Activated naive CD4-positive, alpha-beta T cell treated with anti-CD3 and anti-CD28 coated beads, Interleukin-2, amount 50 U/mL, for 72 hours (primary cell): ENCODE measurements around the gene RMND1. TPM values are rescaled to one million over a fixed set of nuclear protein-coding genes. Genes with fewer than 3 reads are reported as not detected.

Experiments
- ATAC-seq, 2 donors: fragments of 150-1000 bp; cut with Tn5 transposase; 2 replicates each; pipeline ENCODE4 v1.10.0; 2021; ENCODE audit warnings: mild to moderate bottlenecking in 2 of 2, moderate library complexity in 2 of 2
- DNase-seq, 2 donors: peaks; one replicate each; pipeline ENCODE4 v3.0.0; 2021 to 2022; ENCODE audit warnings: low spot score in 2 of 2
- H3K27ac Mint-ChIP-seq, 2 donors: one replicate each; pipeline ENCODE4 v1.8.0; 2022; ENCODE audit warnings: mild to moderate bottlenecking in 2 of 2, mixed read lengths in 2 of 2
- H3K36me3 Mint-ChIP-seq, 2 donors: one replicate each; pipeline ENCODE4 v1.8.0; 2022; ENCODE audit warnings: mixed read lengths in 2 of 2
- H3K9me3 Mint-ChIP-seq, 2 donors: one replicate each; pipeline ENCODE4 v1.8.0; 2022; ENCODE audit warnings: mixed read lengths in 2 of 2
- total RNA-seq, 2 donors: library from RNA; stranded (reverse); gene quantifications; one replicate each; pipeline ENCODE4 v1.2.3, GENCODE V29; 2022

The RMND1 gene
- 10 to 100 TPM; 17.8 to 23.4 TPM for total RNA-seq

DNA sequence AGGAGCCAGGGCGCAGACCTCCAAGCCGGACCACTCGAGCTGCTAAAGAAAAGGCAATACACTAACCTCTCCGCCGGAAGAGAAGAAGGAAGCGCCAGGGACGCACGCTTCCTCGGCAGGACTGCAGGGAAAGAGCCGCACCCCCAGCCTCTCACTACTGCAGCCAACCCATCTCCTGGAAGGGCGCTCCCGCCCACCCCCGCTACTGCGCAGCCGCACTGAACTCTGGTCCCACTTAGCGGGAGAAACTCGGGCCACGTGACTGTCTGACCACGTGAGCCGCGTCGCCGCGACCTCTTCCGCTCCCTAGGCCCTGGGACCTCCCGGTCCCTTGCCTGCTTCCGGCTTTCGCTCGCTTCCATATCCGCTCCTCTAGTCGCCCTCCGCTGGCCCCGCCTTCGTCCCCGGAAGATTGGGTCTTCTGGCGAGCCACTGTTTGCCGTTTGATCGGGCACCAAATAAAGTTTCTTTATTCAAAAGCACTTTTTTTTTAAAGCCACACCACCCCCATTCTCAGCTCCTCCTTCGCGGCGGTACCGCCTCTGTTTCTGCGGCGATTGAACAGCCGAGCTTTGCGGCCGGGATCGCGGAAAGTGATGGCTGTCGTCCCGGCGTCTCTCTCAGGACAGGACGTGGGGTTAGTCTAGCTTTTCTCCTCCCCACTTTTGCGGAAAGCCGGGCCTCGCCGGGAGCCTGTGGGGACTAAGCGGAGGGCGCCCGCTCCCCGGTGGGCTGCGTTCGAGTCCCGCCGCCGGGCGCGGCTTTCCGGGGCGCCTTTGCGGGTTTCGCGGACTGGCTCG lies at the start of gene RMND1:
TSS of gene RMND1 (minus strand) at position 177 of the 800 bp plus-strand sequence. CDS start 6,315 bp downstream, outside the sequence.
- Mint-ChIP-seq H3K36me3 (peaks cover 14 to 15% of the 10 kb centered on the region in 2 donors), H3K9me3 (no peaks in the 10 kb centered on the region), H3K27ac (peak within 1 kb of the TSS; percentile 92 to 97)

DNA sequence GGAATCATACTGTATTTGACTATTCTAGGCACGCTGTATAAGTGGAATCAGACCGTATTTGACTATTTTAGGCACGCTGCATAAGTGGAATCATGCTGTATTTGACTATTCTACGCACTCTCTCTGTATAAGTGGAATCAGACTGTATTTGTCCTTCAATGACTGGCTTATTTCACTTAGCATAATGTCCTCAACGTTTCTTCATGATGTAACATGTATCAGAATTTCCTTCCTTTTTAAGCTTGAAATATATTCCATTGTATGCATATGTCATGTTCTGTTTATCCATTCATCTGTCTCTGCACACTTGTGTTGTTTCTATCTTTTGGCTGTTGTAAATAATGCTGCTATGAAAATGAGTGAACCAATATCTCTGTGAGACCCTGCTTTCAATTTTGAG lies 47.6 kb upstream of the RMND1 start:
- Mint-ChIP-seq H3K27ac (no peak overlapping the region), H3K9me3 (no peaks in the 10 kb centered on the region), H3K36me3 (peaks cover 0 to 5% of the 10 kb centered on the region in 2 donors)
- no peak for DNase-seq
- no peak for ATAC-seq

More for the DNA sequence above, at the start of gene RMND1:
- ATAC-seq (peak; percentile 98 to 99), DNase-seq (peak; percentile 98 to 99)

DNA sequence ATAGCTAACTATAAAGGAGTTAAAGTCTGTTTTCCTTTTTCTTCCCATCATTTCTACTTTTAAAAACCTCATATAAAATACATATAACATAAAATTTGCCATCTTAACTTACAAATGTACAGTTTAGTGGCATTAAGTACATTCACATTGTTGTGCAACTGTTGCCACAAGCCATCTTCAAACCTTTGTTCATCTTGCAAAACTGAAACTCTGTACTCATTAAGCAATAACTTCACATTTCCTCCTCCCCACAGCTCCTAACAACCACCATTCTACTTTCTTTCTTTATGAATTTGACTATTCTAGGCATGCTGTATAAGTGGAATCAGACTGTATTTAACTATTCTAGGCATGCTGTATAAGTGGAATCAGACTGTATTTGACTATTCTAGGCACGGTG lies 46.4 kb upstream of the RMND1 start:
- DNase-seq (no peak), ATAC-seq (peak; percentile 39 to 80)
- Mint-ChIP-seq H3K9me3 (no peaks in the 10 kb centered on the region), H3K36me3 (peaks cover 0 to 5% of the 10 kb centered on the region in 2 donors), H3K27ac (no peak overlapping the region)

GRCh38 chr6:151497905-151498304 lies 46.0 kb upstream of the RMND1 start:
- ATAC-seq (no peak), DNase-seq (no peak)
- Mint-ChIP-seq H3K9me3 (no peaks in the 10 kb centered on the region), H3K36me3 (peaks cover 0 to 5% of the 10 kb centered on the region in 2 donors), H3K27ac (no peak overlapping the region)

DNA sequence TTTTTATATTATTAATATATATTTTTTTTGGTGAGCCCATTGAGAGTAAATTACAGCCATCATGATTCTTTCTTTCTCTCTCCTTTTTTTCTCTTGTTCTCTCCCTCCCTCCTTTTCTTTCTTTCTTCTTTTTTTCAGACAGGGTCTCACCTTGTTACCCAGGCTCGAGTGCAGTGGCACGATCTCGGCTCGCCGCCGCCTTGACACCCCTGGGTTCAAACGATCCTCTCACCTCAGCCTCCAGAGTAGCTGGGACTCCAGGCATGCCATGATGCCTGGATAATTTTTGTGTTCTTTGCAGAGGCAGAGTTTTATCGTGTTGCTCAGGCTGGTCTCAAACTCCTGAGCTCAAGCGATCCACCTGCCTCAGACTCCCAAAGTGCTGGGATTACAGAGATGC lies 43.5 kb upstream of the RMND1 start:
- no peak overlapping the region for H3K27ac Mint-ChIP-seq

GRCh38 chr6:151494936-151495320 lies 43.0 kb upstream of the RMND1 start:
- no peaks in the 10 kb centered on the region for H3K9me3 Mint-ChIP-seq
- ATAC-seq (no peak), DNase-seq (no peak)
- H3K36me3 Mint-ChIP-seq: peaks cover 0 to 5% of the 10 kb centered on the region in 2 donors
- H3K27ac Mint-ChIP-seq: no peak overlapping the region

More for the DNA sequence above, 43.5 kb upstream of the RMND1 start:
- H3K9me3 Mint-ChIP-seq: no peaks in the 10 kb centered on the region
- DNase-seq (no peak), ATAC-seq (no peak)
- peaks cover 0 to 5% of the 10 kb centered on the region in 2 donors for H3K36me3 Mint-ChIP-seq

DNA sequence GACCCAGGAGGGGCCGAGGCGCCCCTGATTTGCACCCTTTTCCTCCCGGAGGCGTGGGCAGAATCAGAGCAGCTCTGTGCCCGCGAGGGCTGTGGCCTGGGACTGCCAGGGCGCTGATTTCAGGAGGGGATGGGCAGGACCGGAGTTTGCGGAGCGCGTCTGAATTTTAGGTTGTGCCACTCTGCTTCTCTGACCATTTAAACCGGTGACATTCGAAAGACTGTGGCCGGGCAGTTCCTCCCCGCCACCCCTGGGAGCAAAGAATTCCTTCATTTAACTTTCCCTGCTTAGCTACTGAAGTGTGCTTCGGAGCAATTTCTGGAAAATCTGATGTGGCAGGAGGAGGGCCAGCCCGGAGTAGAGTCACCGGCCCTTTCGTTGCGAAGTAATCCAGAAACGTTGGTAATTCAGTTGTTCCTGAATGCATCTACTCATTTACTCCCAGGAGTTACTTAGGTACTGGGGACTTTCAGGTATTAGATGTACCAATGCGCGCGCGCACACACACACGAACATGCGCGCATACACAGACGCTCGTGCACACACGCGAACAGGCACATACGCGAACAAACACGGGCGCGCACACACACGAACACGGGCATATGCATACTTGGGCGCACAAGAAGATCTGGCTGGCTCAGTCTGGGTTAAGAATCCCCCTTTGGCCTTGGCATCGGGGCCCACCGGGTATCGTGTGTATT lies 42.5 kb upstream of the RMND1 start:
- Mint-ChIP-seq H3K9me3 (no peaks in the 10 kb centered on the region), H3K27ac (no peak overlapping the region), H3K36me3 (peaks cover 0 to 5% of the 10 kb centered on the region in 2 donors)
- DNase-seq (peak in 1 of 2 donors; percentile 17), ATAC-seq (peak; percentile 9 to 49)

- H3K36me3 Mint-ChIP-seq: peaks cover 0 to 5% of the 10 kb centered on the region in 2 donors
- no peak within 1 kb of the TSS for H3K27ac Mint-ChIP-seq
- peak in 1 of 2 donors; percentile 19 for DNase-seq
- peak in 1 of 2 donors; percentile 31 for ATAC-seq
- no peaks in the 10 kb centered on the region for H3K9me3 Mint-ChIP-seq
Observed at GRCh38 chr6:151493804-151494234, 41.9 kb upstream of the RMND1 start, which contains the start of gene CCDC170. CCDC170 (plus strand) TSS chr6:151494017; CDS start chr6:151494129, 112 bp downstream.

- DNase-seq: no peak
- H3K27ac Mint-ChIP-seq: no peak overlapping the region
- ATAC-seq: no peak
- peaks cover 0 to 5% of the 10 kb centered on the region in 2 donors for H3K36me3 Mint-ChIP-seq
- no peaks in the 10 kb centered on the region for H3K9me3 Mint-ChIP-seq
Observed at GRCh38 chr6:151493161-151493803, 41.4 kb upstream of the RMND1 start.

- DNase-seq (no peak), ATAC-seq (no peak)
- no peak overlapping the region for H3K27ac Mint-ChIP-seq
- H3K36me3 Mint-ChIP-seq: peaks cover 0 to 5% of the 10 kb centered on the region in 2 donors
- no peaks in the 10 kb centered on the region for H3K9me3 Mint-ChIP-seq
Observed at GRCh38 chr6:151490996-151491395, 39.1 kb upstream of the RMND1 start.

DNA sequence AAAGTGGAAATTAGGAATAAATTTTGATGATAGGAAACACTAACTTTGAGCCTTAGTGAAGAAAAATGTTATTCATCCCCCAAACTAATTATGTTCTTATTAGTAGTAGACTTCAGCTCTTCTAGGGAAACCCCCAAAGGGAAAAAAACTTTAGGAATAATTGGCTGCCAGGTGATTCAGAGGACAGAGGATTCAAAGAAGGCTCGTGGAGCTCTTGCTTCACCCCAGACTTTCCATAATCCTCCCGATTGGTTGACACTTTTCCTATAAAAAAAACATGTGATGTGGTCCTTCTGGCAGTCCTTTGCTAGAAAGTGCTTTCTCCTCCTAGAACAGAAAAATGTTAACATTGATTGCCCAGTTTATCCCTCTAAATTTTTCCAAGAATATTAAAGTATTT lies 36.3 kb upstream of the RMND1 start:
- no peak for ATAC-seq
- Mint-ChIP-seq H3K9me3 (no peaks in the 10 kb centered on the region), H3K27ac (no peak overlapping the region)

GRCh38 chr6:151483994-151484393 lies 32.1 kb upstream of the RMND1 start:
- Mint-ChIP-seq H3K27ac (no peak overlapping the region), H3K36me3 (no peaks in the 10 kb centered on the region), H3K9me3 (no peaks in the 10 kb centered on the region)
- no peak for ATAC-seq
- no peak for DNase-seq

More for the DNA sequence above, 36.3 kb upstream of the RMND1 start:
- DNase-seq: no peak
- no peaks in the 10 kb centered on the region for H3K36me3 Mint-ChIP-seq

- H3K27ac Mint-ChIP-seq: peak overlapping the region in 1 of 2 donors; percentile 67
- no peak for DNase-seq
- ATAC-seq: no peak
- H3K36me3 Mint-ChIP-seq: no peaks in the 10 kb centered on the region
- no peaks in the 10 kb centered on the region for H3K9me3 Mint-ChIP-seq
Observed at GRCh38 chr6:151482290-151482689, 30.4 kb upstream of the RMND1 start.

DNA sequence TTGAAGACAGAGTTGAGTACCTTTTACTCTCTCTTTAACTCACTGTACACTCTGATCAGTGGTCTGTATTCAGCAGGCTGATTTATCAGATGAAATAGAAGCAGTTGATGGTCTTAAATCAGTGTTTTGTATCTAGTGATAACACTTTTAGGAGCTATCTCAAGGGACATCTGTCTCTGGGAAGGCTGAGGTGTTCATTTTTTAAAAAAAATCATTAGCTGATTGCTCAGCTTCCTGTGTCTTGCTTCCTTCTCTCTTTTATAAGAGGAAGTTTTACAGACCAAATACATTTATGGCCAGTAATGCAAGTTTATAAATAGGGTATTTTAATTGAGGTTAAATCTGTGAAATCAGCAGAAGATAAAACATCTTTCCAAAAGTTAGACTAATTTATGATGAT lies 29.9 kb upstream of the RMND1 start:
- ATAC-seq (no peak), DNase-seq (no peak)
- no peaks in the 10 kb centered on the region for H3K36me3 Mint-ChIP-seq
- no peaks in the 10 kb centered on the region for H3K9me3 Mint-ChIP-seq
- H3K27ac Mint-ChIP-seq: peak overlapping the region in 1 of 2 donors; percentile 67

GRCh38 chr6:151478670-151479069 lies 26.7 kb upstream of the RMND1 start:
- DNase-seq (no peak), ATAC-seq (no peak)
- no peaks in the 10 kb centered on the region for H3K36me3 Mint-ChIP-seq
- no peak overlapping the region for H3K27ac Mint-ChIP-seq
- no peaks in the 10 kb centered on the region for H3K9me3 Mint-ChIP-seq

GRCh38 chr6:151477726-151478125 lies 25.8 kb upstream of the RMND1 start:
- Mint-ChIP-seq H3K27ac (no peak overlapping the region), H3K36me3 (no peaks in the 10 kb centered on the region), H3K9me3 (no peaks in the 10 kb centered on the region)
- DNase-seq (no peak), ATAC-seq (no peak)
